HL-60 (cell line): ENCODE results near the gene CYP8B1.
A peak's percentile ranks its signal among the peaks of the same experiment; 100 is the strongest.

Experiments used
- DNase-seq, 2 experiments: peaks; one replicate each; pipeline ENCODE4 v3.0.0-alpha.2; 2010 to 2020; ENCODE audit warnings: low read depth in 1 of 2, low spot score in 1 of 2
- H3K27ac ChIP-seq: fragments of 250-450 bp; sonication (Bioruptor Pico); replicated peaks from 2 replicates; pipeline ENCODE4 v1.5.1; 2020; ENCODE audit warnings: mild to moderate bottlenecking, moderate library complexity
- H3K27me3 ChIP-seq: fragments of 250-450 bp; sonication (Bioruptor Pico); 2 replicates; pipeline ENCODE4 v1.5.1; 2021; ENCODE audit warnings: mild to moderate bottlenecking, moderate library complexity; ENCODE audit not compliant: insufficient read depth, poor library complexity, severe bottlenecking
- H3K4me3 ChIP-seq: replicated peaks from 2 replicates; pipeline ENCODE4 v1.5.1; 2011; ENCODE audit warnings: mild to moderate bottlenecking, control low read depth, low read length; ENCODE audit not compliant: insufficient read depth
- CTCF ChIP-seq: IDR thresholded peaks from one replicate; pipeline ENCODE4 v1.5.1; 2011; ENCODE audit warnings: low read length, control low read depth, inconsistent platforms; ENCODE audit not compliant: insufficient read depth
- GABPA ChIP-seq: IDR thresholded peaks from 2 replicates; pipeline ENCODE4 v1.6.1; 2012; ENCODE audit warnings: low read depth
- POLR2AphosphoS5 ChIP-seq: IDR thresholded peaks from 2 replicates; pipeline ENCODE4 v1.6.1; 2012; ENCODE audit warnings: low read depth
- REST ChIP-seq: IDR thresholded peaks from 2 replicates; pipeline ENCODE4 v1.6.1; 2012; ENCODE audit warnings: low read depth; ENCODE audit not compliant: insufficient replicate concordance
- SPI1 ChIP-seq: IDR thresholded peaks from 2 replicates; pipeline ENCODE4 v1.6.1; 2012; ENCODE audit warnings: low read depth, mild to moderate bottlenecking, borderline replicate concordance

Gene CYP8B1

GRCh38 chr3:42843713-42844411 lies 31.8 kb downstream of the CYP8B1 start:
- DNase-seq: no peak
- no peak overlapping the region for H3K27ac ChIP-seq
- no peak overlapping the region for H3K4me3 ChIP-seq
- TF ChIP-seq SPI1: peak; percentile 43; the same call in 1 of the 2 replicates
- TF ChIP-seq REST: no peak
- no peak for TF ChIP-seq GABPA
- H3K27me3 ChIP-seq: no peaks in the 10 kb centered on the region

- H3K27ac ChIP-seq: no peak overlapping the region
- H3K4me3 ChIP-seq: no peak overlapping the region
- TF ChIP-seq CTCF (no peak), SPI1 (no peak), GABPA (no peak), REST (no peak), POLR2AphosphoS5 (no peak)
- H3K27me3 ChIP-seq: no peaks in the 10 kb centered on the region
- no peak for DNase-seq
Measured at GRCh38 chr3:42841332-42841731, 34.3 kb downstream of the CYP8B1 start.

GRCh38 chr3:42839616-42840015 lies 36.1 kb downstream of the CYP8B1 start:
- DNase-seq: peak; percentile 5 to 42
- H3K27ac ChIP-seq: no peak overlapping the region
- TF ChIP-seq CTCF (peak; percentile 57), REST (no peak)
- H3K27me3 ChIP-seq: no peaks in the 10 kb centered on the region
- no peak overlapping the region for H3K4me3 ChIP-seq

GRCh38 chr3:42838571-42838970 lies 37.1 kb downstream of the CYP8B1 start:
- Histone ChIP-seq H3K4me3 (no peak overlapping the region), H3K27me3 (no peaks in the 10 kb centered on the region), H3K27ac (no peak overlapping the region)
- TF ChIP-seq GABPA (no peak), POLR2AphosphoS5 (no peak), CTCF (no peak), REST (no peak), SPI1 (no peak)
- DNase-seq: no peak
